ENCODE results near the gene CFAP73. TPM values are rescaled to one million over a fixed set of nuclear protein-coding genes. Genes with fewer than 3 reads are reported as not detected.

Gene CFAP73
- total and polyA plus RNA-seq, 2 experiments from 2014 or later, result 0.50 to 0.59 TPM

DNA sequence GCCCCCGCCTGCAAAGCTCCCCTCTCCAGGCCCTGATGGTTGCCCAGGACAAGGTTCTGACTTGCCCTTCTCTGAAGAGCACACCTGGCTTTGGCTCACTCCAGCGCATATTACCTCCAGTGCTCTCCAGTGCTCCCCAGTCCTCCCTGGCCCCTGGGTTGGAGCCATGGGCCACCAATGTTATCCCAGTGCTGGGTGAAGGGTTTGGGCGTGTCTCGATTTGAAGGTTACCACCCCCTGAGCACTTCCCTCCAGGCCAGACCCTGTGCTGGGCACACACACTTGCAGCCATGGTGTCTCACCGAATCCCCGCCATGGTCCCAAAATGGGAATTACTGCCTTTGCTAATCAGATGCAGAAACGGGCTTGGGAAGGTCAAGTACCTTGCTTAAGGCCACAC, 47.1 kb downstream of the CFAP73 start (continued):
- TF ChIP-seq, protein P1, sequence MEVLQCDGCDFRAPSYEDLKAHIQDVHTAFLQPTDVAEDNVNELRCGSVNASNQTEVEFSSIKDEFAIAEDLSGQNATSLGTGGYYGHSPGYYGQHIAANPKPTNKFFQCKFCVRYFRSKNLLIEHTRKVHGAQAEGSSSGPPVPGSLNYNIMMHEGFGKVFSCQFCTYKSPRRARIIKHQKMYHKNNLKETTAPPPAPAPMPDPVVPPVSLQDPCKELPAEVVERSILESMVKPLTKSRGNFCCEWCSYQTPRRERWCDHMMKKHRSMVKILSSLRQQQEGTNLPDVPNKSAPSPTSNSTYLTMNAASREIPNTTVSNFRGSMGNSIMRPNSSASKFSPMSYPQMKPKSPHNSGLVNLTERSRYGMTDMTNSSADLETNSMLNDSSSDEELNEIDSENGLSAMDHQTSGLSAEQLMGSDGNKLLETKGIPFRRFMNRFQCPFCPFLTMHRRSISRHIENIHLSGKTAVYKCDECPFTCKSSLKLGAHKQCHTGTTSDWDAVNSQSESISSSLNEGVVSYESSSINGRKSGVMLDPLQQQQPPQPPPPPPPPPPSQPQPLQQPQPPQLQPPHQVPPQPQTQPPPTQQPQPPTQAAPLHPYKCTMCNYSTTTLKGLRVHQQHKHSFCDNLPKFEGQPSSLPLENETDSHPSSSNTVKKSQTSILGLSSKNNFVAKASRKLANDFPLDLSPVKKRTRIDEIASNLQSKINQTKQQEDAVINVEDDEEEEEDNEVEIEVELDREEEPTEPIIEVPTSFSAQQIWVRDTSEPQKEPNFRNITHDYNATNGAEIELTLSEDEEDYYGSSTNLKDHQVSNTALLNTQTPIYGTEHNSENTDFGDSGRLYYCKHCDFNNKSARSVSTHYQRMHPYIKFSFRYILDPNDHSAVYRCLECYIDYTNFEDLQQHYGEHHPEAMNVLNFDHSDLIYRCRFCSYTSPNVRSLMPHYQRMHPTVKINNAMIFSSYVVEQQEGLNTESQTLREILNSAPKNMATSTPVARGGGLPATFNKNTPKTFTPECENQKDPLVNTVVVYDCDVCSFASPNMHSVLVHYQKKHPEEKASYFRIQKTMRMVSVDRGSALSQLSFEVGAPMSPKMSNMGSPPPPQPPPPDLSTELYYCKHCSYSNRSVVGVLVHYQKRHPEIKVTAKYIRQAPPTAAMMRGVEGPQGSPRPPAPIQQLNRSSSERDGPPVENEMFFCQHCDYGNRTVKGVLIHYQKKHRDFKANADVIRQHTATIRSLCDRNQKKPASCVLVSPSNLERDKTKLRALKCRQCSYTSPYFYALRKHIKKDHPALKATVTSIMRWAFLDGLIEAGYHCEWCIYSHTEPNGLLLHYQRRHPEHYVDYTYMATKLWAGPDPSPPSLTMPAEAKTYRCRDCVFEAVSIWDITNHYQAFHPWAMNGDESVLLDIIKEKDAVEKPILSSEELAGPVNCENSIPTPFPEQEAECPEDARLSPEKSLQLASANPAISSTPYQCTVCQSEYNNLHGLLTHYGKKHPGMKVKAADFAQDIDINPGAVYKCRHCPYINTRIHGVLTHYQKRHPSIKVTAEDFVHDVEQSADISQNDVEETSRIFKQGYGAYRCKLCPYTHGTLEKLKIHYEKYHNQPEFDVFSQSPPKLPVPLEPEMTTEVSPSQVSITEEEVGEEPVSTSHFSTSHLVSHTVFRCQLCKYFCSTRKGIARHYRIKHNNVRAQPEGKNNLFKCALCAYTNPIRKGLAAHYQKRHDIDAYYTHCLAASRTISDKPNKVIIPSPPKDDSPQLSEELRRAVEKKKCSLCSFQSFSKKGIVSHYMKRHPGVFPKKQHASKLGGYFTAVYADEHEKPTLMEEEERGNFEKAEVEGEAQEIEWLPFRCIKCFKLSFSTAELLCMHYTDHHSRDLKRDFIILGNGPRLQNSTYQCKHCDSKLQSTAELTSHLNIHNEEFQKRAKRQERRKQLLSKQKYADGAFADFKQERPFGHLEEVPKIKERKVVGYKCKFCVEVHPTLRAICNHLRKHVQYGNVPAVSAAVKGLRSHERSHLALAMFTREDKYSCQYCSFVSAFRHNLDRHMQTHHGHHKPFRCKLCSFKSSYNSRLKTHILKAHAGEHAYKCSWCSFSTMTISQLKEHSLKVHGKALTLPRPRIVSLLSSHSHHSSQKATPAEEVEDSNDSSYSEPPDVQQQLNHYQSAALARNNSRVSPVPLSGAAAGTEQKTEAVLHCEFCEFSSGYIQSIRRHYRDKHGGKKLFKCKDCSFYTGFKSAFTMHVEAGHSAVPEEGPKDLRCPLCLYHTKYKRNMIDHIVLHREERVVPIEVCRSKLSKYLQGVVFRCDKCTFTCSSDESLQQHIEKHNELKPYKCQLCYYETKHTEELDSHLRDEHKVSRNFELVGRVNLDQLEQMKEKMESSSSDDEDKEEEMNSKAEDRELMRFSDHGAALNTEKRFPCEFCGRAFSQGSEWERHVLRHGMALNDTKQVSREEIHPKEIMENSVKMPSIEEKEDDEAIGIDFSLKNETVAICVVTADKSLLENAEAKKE (CRISPR knock-in tag; IDR thresholded peaks at IDR 0.05), result no peak
- no peak for TF ChIP-seq ZNF331 (CRISPR knock-in tag; IDR thresholded peaks at IDR 0.05; ENCODE audit: low read depth)

DNA sequence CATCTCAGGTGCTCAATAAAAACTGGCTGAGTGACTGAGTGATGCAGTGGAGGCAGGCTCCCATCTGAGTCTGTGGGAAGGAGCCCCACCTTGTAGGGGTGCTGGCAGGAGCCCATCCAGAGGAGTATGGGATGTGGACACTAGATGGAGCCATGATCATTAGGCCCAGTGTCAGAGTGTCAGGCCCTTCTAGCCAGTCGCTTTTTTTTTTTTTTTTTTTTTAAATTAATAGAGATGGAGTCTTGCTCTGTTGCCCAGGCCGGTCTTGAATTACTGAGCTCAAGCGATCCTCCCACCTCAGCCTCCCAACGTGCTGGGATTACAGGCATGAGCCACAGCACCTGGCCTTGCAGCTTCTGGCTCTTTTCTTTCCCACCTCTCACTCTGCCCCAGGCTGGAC, 47.5 kb downstream of the CFAP73 start:
- 0 out of 2 replicates have a peak, but pooled peaks cover 3% of the 10 kb centered on the region for H4K20me1 ChIP-seq (replicated peaks; ENCODE audit: insufficient read depth)
- Mint-ChIP-seq H3K36me3 (ENCODE audit: low read depth) (peaks cover 9% of the 10 kb centered on the region), H3K9me3 (no peaks in the 10 kb centered on the region), H3K27ac (no peak overlapping the region), H3K27me3 (ENCODE audit: insufficient read depth, low read depth, poor library complexity) (peaks cover 6% of the 10 kb centered on the region), H3K4me1 (peaks cover 4% of the 10 kb centered on the region; the same call in 1 of the 3 replicates), H3K4me3 (no peak overlapping the region)
- H3K79me2 ChIP-seq (replicated peaks; ENCODE audit: insufficient read depth), result no peaks in the 10 kb centered on the region
- H3K27me3 ChIP-seq (ENCODE audit: insufficient read depth), result no peaks in the 10 kb centered on the region
- TF ChIP-seq, protein P2, sequence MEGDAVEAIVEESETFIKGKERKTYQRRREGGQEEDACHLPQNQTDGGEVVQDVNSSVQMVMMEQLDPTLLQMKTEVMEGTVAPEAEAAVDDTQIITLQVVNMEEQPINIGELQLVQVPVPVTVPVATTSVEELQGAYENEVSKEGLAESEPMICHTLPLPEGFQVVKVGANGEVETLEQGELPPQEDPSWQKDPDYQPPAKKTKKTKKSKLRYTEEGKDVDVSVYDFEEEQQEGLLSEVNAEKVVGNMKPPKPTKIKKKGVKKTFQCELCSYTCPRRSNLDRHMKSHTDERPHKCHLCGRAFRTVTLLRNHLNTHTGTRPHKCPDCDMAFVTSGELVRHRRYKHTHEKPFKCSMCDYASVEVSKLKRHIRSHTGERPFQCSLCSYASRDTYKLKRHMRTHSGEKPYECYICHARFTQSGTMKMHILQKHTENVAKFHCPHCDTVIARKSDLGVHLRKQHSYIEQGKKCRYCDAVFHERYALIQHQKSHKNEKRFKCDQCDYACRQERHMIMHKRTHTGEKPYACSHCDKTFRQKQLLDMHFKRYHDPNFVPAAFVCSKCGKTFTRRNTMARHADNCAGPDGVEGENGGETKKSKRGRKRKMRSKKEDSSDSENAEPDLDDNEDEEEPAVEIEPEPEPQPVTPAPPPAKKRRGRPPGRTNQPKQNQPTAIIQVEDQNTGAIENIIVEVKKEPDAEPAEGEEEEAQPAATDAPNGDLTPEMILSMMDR (conservative IDR thresholded peaks at IDR 0.05; ENCODE audit: low read depth in 2 of 2), result peak; percentile 61 to 81
- TF ChIP-seq REST (IDR thresholded peaks at IDR 0.05; ENCODE audit: unreplicated experiment), result no peak
- no peaks in the 10 kb centered on the region for H3F3A ChIP-seq (replicated peaks; ENCODE audit: low read depth)
- no peak overlapping the region for H3K27ac ChIP-seq (ENCODE audit: low read depth)
- H3K4me3 ChIP-seq, result no peak overlapping the region
- no peak overlapping the region for H2AFZ ChIP-seq
- DNase-seq (ENCODE audit: low spot score) (peak; percentile 86), ATAC-seq (peak; percentile 95)
- H3K9me2 ChIP-seq (ENCODE audit: insufficient read depth), result no peaks in the 10 kb centered on the region
- H3K4me2 ChIP-seq, result no peak overlapping the region
- no peaks in the 10 kb centered on the region; the same call in 1 of the 2 replicates for H3K4me1 ChIP-seq (ENCODE audit: insufficient read depth)
- 0 out of 2 replicates have a peak, but pooled peaks cover under 1% of the 10 kb centered on the region for H3K36me3 ChIP-seq (ENCODE audit: insufficient read depth)
